Endothelial cell of umbilical vein (primary cell): ENCODE data around the gene VPS16.

Experiments
- CTCF ChIP-seq, 2 donors: IDR thresholded peaks; 1 replicate in 1 of 2; 2 replicates in 1 of 2; pipeline ENCODE4 v1.5.1; 2011; ENCODE audit warnings: low read length in 2 of 2, mild to moderate bottlenecking in 2 of 2, moderate library complexity in 2 of 2, control low read depth in 1 of 2, inconsistent platforms in 1 of 2, low read depth in 1 of 2; ENCODE audit not compliant: insufficient read depth in 1 of 2; ENCODE audit errors: extremely low read depth in 1 of 2
- EZH2 ChIP-seq: IDR thresholded peaks from 2 replicates; pipeline ENCODE4 v1.6.1; 2012; ENCODE audit warnings: borderline replicate concordance, low read depth, mild to moderate bottlenecking, moderate library complexity, low read length, inconsistent platforms; ENCODE audit not compliant: severe bottlenecking
- FOS ChIP-seq: IDR thresholded peaks from 2 replicates; pipeline ENCODE4 v1.6.1; 2011; ENCODE audit warnings: mild to moderate bottlenecking, low read length, moderate library complexity, borderline replicate concordance; ENCODE audit not compliant: insufficient read depth
- GATA2 ChIP-seq: IDR thresholded peaks from 2 replicates; pipeline ENCODE4 v1.7.0; 2011; ENCODE audit warnings: low read depth, mild to moderate bottlenecking, moderate library complexity, mixed read lengths, low read length; ENCODE audit not compliant: insufficient read length, insufficient read depth
- MAX ChIP-seq: IDR thresholded peaks from 2 replicates; pipeline ENCODE4 v1.6.1; 2011; ENCODE audit not compliant: insufficient read depth, insufficient read length
- POLR2A ChIP-seq: IDR thresholded peaks from 2 replicates; pipeline ENCODE4 v1.6.1; 2012; ENCODE audit warnings: low read depth, mild to moderate bottlenecking, control low read depth, low read length
- POLR2AphosphoS5 ChIP-seq: IDR thresholded peaks from 2 replicates; pipeline ENCODE4 v1.6.1; 2012; ENCODE audit warnings: low read depth, mild to moderate bottlenecking, control low read depth, low read length, moderate library complexity; ENCODE audit not compliant: insufficient read depth

GRCh38 chr20:2812189-2812588, 28.4 kb upstream of the VPS16 start:
- no peak for TF ChIP-seq CTCF (IDR thresholded peaks at IDR 0.05; ENCODE audit: extremely low read depth in 1 of 2, insufficient read depth in 1 of 2, low read depth in 1 of 2, low read length in 2 of 2)
- TF ChIP-seq POLR2AphosphoS5, result no peak
- no peak for TF ChIP-seq POLR2A
- no peak for TF ChIP-seq GATA2
- no peak for TF ChIP-seq FOS
- no peak for TF ChIP-seq EZH2
- no peak for TF ChIP-seq MAX
